Vagina (tissue), 2 donors: ENCODE measurements around the gene PHKB.

Experiments
- POLR2A ChIP-seq, 2 donors: fragments of 450-650 bp; IDR thresholded peaks; one replicate each; pipeline ENCODE4 v1.6.1; 2017; ENCODE audit warnings: antibody characterized with exemption in 2 of 2, mild to moderate bottlenecking in 2 of 2, moderate library complexity in 2 of 2
- TF ChIP-seq, protein P1 (sequence below), 3 experiments: fragments of 450-650 bp in 2 of 3; fragments of 200-600 bp in 1 of 3; sonication (generic) in 1 of 3; IDR thresholded peaks; one replicate each; pipeline ENCODE4 v1.5.1; 2017 to 2019; ENCODE audit warnings: antibody characterized with exemption in 3 of 3, mild to moderate bottlenecking in 2 of 3, moderate library complexity in 2 of 3

DNA sequence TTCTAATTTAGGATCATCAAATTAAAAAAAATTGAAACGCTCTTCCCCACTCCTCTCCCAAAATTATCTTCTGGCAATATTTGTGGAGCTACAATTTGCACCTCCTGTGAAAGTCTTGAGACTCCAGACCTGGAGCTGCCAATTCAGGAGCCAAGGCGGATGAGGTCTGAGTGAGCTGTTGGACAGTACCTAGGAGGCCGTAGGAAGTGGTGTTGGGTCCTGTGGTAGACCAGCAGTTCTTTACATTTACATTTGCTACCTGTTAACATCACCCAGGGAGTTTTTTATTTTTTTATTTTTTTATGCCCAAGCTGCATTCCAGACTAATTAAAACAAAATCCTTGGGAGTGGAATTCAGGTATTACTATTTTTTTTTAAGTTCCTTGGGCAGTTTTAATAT lies 271.0 kb downstream of the PHKB start:
- TF ChIP-seq, protein P1, sequence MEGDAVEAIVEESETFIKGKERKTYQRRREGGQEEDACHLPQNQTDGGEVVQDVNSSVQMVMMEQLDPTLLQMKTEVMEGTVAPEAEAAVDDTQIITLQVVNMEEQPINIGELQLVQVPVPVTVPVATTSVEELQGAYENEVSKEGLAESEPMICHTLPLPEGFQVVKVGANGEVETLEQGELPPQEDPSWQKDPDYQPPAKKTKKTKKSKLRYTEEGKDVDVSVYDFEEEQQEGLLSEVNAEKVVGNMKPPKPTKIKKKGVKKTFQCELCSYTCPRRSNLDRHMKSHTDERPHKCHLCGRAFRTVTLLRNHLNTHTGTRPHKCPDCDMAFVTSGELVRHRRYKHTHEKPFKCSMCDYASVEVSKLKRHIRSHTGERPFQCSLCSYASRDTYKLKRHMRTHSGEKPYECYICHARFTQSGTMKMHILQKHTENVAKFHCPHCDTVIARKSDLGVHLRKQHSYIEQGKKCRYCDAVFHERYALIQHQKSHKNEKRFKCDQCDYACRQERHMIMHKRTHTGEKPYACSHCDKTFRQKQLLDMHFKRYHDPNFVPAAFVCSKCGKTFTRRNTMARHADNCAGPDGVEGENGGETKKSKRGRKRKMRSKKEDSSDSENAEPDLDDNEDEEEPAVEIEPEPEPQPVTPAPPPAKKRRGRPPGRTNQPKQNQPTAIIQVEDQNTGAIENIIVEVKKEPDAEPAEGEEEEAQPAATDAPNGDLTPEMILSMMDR (IDR thresholded peaks at IDR 0.05): no peak
- TF ChIP-seq POLR2A (IDR thresholded peaks at IDR 0.05): no peak
